K562 (cell line): ENCODE data around the gene PRMT6. TPM values are rescaled to one million over a fixed set of nuclear protein-coding genes. Genes with fewer than 3 reads are reported as not detected.

Experiments
- E2F3 ChIP-seq: fragments of 250-450 bp; sonication (Bioruptor Pico); IDR thresholded peaks from 2 replicates; pipeline ENCODE4 v1.4.0; 2020; ENCODE audit warnings: mild to moderate bottlenecking
- ELF1 ChIP-seq: fragments of 200-800 bp; sonication (Bioruptor generic); IDR thresholded peaks from 2 replicates; pipeline ENCODE4 v1.6.1; 2016; ENCODE audit warnings: missing genetic modification characterization, missing compliant biosample characterization
- MTA2 ChIP-seq: fragments of 450-650 bp; IDR thresholded peaks from 2 replicates; pipeline ENCODE4 v1.6.1; 2016; ENCODE audit warnings: low read depth
- STAT5B ChIP-seq: fragments of 250-450 bp; sonication (Bioruptor Pico); IDR thresholded peaks from 2 replicates; pipeline ENCODE4 v1.8.0; 2021; ENCODE audit warnings: mild to moderate bottlenecking, inconsistent platforms
- TAF7 ChIP-seq: fragments of 450-650 bp; IDR thresholded peaks from 2 replicates; pipeline ENCODE4 v1.6.1; 2016; ENCODE audit warnings: missing genetic modification characterization, missing compliant biosample characterization
- ZNF24 ChIP-seq: fragments of 450-650 bp; IDR thresholded peaks from 2 replicates; pipeline ENCODE4 v1.6.1; 2016
- polyA plus RNA-seq, 8 experiments: library from polyadenylated mRNA; depleted of rRNA in 4 of 8; stranded (reverse) in 5 of 8; unstranded in 3 of 8; fragments of >200 nt; fragmentation: Nextera tagmentation in 2 of 8; fragmentation: Illumina TruSeq in 1 of 8; extraction: Ambion mirVana in 2 of 8; extraction: Trizol in 1 of 8; gene quantifications; 2 replicates each; pipeline versions ENCODE4 v1.2.1 to v1.2.3, GENCODE V29; 2011 to 2014; ENCODE audit warnings: inconsistent platforms in 1 of 8, missing spikeins in 1 of 8
- total RNA-seq, 7 experiments: library from RNA; depleted of rRNA in 6 of 7; stranded (reverse); fragments of >200 nt in 6 of 7; fragmentation: Illumina TruSeq in 2 of 7; extraction: Trizol in 2 of 7; gene quantifications; 2 replicates each; pipeline versions ENCODE4 v1.2.1 to v1.2.3, GENCODE V29; 2011 to 2021; ENCODE audit warnings: low replicate concordance in 1 of 7
- TF ChIP-seq, protein P1 (sequence below): sonication (generic); formaldehyde crosslinking; IDR thresholded peaks from 2 replicates; pipeline ENCODE4 v1.8.1; 2022; ENCODE audit warnings: missing genetic modification reagents
- TF ChIP-seq, protein P2 (sequence below), 2 experiments: IDR thresholded peaks; 2 replicates each; pipeline ENCODE4 v1.6.1; 2011; ENCODE audit warnings: borderline replicate concordance in 1 of 2, control low read depth in 1 of 2, low read depth in 1 of 2, low read length in 1 of 2, mild to moderate bottlenecking in 1 of 2, mixed read lengths in 1 of 2, moderate library complexity in 1 of 2; ENCODE audit not compliant: insufficient read depth in 1 of 2, insufficient read length in 1 of 2, poor library complexity in 1 of 2, severe bottlenecking in 1 of 2; ENCODE audit errors: extremely low read depth in 1 of 2
- TF ChIP-seq, protein P3 (sequence below): fragments of 450-650 bp; IDR thresholded peaks from 2 replicates; pipeline ENCODE4 v1.6.1; 2016; ENCODE audit warnings: borderline replicate concordance
- TF ChIP-seq, protein P4 (sequence below): fragments of 250-450 bp; sonication (Bioruptor Pico); IDR thresholded peaks from 2 replicates; pipeline ENCODE4 v1.4.0; 2020
- TF ChIP-seq, protein P5 (sequence below): sonication (generic); formaldehyde crosslinking; IDR thresholded peaks from 2 replicates; pipeline ENCODE4 v1.8.1; 2023; ENCODE audit warnings: mild to moderate bottlenecking, missing genetic modification reagents
- TF ChIP-seq, protein P6 (sequence below): sonication (generic); formaldehyde crosslinking; IDR thresholded peaks from 2 replicates; pipeline ENCODE4 v1.8.0; 2022; ENCODE audit warnings: mild to moderate bottlenecking, missing genetic modification reagents

PRMT6 gene
- total and polyA plus RNA-seq, 9 of the 15 experiments (the other 6 are each of a cell fraction or from before 2014, with no cell fraction given): 6.1 to 36.9 (median 29.4) TPM

DNA sequence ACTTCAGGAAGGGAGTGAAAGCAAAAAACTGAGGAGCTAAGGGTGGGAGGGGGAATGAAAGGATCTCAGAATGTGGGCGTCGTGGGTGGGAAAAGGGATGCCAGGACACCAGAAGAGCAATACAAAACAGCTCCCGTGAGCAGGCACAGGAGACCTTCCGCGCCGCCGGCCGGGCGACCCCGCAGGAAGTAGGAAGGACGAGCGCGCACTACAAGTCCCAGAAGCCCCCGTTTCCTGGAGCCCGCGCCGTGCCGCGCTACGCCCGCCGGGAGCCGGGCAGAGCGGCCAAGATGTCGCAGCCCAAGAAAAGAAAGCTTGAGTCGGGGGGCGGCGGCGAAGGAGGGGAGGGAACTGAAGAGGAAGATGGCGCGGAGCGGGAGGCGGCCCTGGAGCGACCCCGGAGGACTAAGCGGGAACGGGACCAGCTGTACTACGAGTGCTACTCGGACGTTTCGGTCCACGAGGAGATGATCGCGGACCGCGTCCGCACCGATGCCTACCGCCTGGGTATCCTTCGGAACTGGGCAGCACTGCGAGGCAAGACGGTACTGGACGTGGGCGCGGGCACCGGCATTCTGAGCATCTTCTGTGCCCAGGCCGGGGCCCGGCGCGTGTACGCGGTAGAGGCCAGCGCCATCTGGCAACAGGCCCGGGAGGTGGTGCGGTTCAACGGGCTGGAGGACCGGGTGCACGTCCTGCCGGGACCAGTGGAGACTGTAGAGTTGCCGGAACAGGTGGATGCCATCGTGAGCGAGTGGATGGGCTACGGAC is at the start of gene PRMT6 (continued):
- TF ChIP-seq, protein P1, sequence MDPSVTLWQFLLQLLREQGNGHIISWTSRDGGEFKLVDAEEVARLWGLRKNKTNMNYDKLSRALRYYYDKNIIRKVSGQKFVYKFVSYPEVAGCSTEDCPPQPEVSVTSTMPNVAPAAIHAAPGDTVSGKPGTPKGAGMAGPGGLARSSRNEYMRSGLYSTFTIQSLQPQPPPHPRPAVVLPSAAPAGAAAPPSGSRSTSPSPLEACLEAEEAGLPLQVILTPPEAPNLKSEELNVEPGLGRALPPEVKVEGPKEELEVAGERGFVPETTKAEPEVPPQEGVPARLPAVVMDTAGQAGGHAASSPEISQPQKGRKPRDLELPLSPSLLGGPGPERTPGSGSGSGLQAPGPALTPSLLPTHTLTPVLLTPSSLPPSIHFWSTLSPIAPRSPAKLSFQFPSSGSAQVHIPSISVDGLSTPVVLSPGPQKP (CRISPR knock-in tag): no peak
- TF ChIP-seq, protein P2, sequence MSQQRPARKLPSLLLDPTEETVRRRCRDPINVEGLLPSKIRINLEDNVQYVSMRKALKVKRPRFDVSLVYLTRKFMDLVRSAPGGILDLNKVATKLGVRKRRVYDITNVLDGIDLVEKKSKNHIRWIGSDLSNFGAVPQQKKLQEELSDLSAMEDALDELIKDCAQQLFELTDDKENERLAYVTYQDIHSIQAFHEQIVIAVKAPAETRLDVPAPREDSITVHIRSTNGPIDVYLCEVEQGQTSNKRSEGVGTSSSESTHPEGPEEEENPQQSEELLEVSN (IDR thresholded peaks at IDR 0.05; ENCODE audit: borderline replicate concordance in 1 of 2, extremely low read depth in 1 of 2, insufficient read depth in 1 of 2, insufficient read length in 1 of 2, low read depth in 1 of 2, low read length in 1 of 2, poor library complexity in 1 of 2, severe bottlenecking in 1 of 2): peak in 1 of 2 experiments; percentile 76
- TF ChIP-seq ZNF24 (no peak), TAF7 (peak; percentile 64; the same call in 1 of the 2 replicates), E2F3 (CRISPR knock-in tag) (peak; percentile 76; the same call in 1 of the 2 replicates), STAT5B (CRISPR knock-in tag) (no peak), MTA2 (no peak; the same call in 1 of the 2 replicates), ELF1 (tag) (peak; percentile 95)
- TF ChIP-seq, protein P3, sequence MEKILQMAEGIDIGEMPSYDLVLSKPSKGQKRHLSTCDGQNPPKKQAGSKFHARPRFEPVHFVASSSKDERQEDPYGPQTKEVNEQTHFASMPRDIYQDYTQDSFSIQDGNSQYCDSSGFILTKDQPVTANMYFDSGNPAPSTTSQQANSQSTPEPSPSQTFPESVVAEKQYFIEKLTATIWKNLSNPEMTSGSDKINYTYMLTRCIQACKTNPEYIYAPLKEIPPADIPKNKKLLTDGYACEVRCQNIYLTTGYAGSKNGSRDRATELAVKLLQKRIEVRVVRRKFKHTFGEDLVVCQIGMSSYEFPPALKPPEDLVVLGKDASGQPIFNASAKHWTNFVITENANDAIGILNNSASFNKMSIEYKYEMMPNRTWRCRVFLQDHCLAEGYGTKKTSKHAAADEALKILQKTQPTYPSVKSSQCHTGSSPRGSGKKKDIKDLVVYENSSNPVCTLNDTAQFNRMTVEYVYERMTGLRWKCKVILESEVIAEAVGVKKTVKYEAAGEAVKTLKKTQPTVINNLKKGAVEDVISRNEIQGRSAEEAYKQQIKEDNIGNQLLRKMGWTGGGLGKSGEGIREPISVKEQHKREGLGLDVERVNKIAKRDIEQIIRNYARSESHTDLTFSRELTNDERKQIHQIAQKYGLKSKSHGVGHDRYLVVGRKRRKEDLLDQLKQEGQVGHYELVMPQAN: peak; percentile 71
- TF ChIP-seq, protein P4, sequence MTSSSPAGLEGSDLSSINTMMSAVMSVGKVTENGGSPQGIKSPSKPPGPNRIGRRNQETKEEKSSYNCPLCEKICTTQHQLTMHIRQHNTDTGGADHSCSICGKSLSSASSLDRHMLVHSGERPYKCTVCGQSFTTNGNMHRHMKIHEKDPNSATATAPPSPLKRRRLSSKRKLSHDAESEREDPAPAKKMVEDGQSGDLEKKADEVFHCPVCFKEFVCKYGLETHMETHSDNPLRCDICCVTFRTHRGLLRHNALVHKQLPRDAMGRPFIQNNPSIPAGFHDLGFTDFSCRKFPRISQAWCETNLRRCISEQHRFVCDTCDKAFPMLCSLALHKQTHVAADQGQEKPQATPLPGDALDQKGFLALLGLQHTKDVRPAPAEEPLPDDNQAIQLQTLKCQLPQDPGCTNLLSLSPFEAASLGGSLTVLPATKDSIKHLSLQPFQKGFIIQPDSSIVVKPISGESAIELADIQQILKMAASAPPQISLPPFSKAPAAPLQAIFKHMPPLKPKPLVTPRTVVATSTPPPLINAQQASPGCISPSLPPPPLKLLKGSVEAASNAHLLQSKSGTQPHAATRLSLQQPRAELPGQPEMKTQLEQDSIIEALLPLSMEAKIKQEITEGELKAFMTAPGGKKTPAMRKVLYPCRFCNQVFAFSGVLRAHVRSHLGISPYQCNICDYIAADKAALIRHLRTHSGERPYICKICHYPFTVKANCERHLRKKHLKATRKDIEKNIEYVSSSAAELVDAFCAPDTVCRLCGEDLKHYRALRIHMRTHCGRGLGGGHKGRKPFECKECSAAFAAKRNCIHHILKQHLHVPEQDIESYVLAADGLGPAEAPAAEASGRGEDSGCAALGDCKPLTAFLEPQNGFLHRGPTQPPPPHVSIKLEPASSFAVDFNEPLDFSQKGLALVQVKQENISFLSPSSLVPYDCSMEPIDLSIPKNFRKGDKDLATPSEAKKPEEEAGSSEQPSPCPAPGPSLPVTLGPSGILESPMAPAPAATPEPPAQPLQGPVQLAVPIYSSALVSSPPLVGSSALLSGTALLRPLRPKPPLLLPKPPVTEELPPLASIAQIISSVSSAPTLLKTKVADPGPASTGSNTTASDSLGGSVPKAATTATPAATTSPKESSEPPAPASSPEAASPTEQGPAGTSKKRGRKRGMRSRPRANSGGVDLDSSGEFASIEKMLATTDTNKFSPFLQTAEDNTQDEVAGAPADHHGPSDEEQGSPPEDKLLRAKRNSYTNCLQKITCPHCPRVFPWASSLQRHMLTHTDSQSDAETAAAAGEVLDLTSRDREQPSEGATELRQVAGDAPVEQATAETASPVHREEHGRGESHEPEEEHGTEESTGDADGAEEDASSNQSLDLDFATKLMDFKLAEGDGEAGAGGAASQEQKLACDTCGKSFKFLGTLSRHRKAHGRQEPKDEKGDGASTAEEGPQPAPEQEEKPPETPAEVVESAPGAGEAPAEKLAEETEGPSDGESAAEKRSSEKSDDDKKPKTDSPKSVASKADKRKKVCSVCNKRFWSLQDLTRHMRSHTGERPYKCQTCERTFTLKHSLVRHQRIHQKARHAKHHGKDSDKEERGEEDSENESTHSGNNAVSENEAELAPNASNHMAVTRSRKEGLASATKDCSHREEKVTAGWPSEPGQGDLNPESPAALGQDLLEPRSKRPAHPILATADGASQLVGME (CRISPR knock-in tag): peak; percentile 49; the same call in 1 of the 2 replicates
- TF ChIP-seq, protein P5, sequence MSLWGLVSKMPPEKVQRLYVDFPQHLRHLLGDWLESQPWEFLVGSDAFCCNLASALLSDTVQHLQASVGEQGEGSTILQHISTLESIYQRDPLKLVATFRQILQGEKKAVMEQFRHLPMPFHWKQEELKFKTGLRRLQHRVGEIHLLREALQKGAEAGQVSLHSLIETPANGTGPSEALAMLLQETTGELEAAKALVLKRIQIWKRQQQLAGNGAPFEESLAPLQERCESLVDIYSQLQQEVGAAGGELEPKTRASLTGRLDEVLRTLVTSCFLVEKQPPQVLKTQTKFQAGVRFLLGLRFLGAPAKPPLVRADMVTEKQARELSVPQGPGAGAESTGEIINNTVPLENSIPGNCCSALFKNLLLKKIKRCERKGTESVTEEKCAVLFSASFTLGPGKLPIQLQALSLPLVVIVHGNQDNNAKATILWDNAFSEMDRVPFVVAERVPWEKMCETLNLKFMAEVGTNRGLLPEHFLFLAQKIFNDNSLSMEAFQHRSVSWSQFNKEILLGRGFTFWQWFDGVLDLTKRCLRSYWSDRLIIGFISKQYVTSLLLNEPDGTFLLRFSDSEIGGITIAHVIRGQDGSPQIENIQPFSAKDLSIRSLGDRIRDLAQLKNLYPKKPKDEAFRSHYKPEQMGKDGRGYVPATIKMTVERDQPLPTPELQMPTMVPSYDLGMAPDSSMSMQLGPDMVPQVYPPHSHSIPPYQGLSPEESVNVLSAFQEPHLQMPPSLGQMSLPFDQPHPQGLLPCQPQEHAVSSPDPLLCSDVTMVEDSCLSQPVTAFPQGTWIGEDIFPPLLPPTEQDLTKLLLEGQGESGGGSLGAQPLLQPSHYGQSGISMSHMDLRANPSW (CRISPR knock-in tag): no peak
- TF ChIP-seq, protein P6, sequence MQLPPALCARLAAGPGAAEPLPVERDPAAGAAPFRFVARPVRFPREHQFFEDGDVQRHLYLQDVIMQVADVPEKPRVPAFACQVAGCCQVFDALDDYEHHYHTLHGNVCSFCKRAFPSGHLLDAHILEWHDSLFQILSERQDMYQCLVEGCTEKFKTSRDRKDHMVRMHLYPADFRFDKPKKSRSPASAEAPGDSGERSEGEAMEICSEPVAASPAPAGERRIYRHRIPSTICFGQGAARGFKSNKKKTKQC (CRISPR knock-in tag): 0 out of 2 replicates have a peak, but pooled peaks have one; percentile 35
